Right atrium auricular region (tissue), 2 donors: ENCODE results near the gene ANKRD29. TPM values are rescaled to one million over a fixed set of nuclear protein-coding genes. Genes with fewer than 3 reads are reported as not detected.
A peak's percentile ranks its signal among the peaks of the same experiment; 100 is the strongest.
"Not testable (repeated sequence)": the region's sequence is repeated elsewhere in the genome, so short reads cannot be mapped to it uniquely, and the experiment has no call there.

Source experiments
- DNase-seq: peaks from one replicate; pipeline ENCODE4 v3.0.0-alpha.2; 2019; ENCODE audit warnings: low spot score
- H3K27ac ChIP-seq, 2 donors: fragments of 200-600 bp; sonication (generic); 1 replicate in 1 of 2; 2 replicates in 1 of 2; pipeline ENCODE4 v1.5.1; 2016 to 2019
- H3K27me3 ChIP-seq, 2 donors: fragments of 200-600 bp; sonication (generic); one replicate each; pipeline versions ENCODE4 v1.5.1 to v1.6.0; 2017 to 2019
- H3K36me3 ChIP-seq: fragments of 200-600 bp; sonication (generic); one replicate; pipeline ENCODE4 v1.5.1; 2016
- H3K4me1 ChIP-seq, 2 donors: fragments of 200-600 bp; sonication (generic); one replicate each; pipeline versions ENCODE4 v1.5.1 to v1.6.0; 2017 to 2019
- H3K4me3 ChIP-seq, 2 donors: fragments of 200-600 bp; sonication (generic); 1 replicate in 1 of 2; 2 replicates in 1 of 2; pipeline ENCODE4 v1.5.1; 2017 to 2019; ENCODE audit warnings: mild to moderate bottlenecking in 1 of 2, moderate library complexity in 1 of 2
- H3K9me3 ChIP-seq, 2 donors: fragments of 200-600 bp; sonication (generic); one replicate each; pipeline ENCODE4 v1.5.1; 2019
- total RNA-seq, 2 donors: library from RNA; depleted of rRNA; stranded (reverse); fragments of >200 nt; gene quantifications; one replicate each; pipeline ENCODE4 v1.1.0, GENCODE V29; 2016
- TF ChIP-seq, protein P1 (sequence below), 2 donors: fragments of 200-600 bp; sonication (generic); IDR thresholded peaks; one replicate each; pipeline ENCODE4 v1.5.1; 2019; ENCODE audit warnings: antibody characterized with exemption in 2 of 2

Gene ANKRD29
- total RNA-seq, 2 donors from 2014 or later: 2.2 to 3.5 TPM

DNA sequence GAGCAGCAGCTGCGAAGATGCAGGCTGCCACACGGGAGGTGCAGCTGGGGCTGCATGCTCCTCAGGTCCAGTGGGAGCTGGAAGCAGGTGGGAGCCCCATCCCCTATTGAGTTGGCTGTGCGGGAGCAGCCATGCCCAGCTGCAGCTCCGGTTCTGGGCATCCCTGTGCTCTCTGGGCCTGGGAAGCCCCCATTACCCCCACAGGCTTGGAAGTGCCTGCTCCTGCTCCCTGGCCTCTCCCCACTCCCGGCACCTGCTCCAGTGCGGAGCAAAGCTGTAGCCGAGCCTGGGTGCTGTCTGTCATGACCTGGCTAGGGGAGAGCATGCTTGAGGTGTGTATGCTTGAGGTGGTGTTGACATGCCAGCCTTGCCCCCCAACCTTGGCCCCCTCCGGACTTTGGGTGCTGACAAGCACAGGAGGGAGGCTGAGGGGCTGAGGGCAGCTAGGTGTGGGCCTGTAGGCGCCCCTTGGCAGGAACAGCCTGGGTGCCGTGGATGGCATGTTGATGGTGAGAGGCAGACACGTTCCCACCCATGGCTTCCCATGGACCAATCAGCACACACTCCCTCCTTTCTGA, 21.5 kb downstream of the ANKRD29 start:
- peaks cover 0 to 8% of the 10 kb centered on the region in 2 donors for H3K9me3 ChIP-seq
- no peak overlapping the region for H3K4me3 ChIP-seq
- DNase-seq: no peak
- no peak overlapping the region for H3K27ac ChIP-seq
- no peaks in the 10 kb centered on the region for H3K36me3 ChIP-seq
- H3K4me1 ChIP-seq: no peaks in the 10 kb centered on the region
- TF ChIP-seq, protein P1, sequence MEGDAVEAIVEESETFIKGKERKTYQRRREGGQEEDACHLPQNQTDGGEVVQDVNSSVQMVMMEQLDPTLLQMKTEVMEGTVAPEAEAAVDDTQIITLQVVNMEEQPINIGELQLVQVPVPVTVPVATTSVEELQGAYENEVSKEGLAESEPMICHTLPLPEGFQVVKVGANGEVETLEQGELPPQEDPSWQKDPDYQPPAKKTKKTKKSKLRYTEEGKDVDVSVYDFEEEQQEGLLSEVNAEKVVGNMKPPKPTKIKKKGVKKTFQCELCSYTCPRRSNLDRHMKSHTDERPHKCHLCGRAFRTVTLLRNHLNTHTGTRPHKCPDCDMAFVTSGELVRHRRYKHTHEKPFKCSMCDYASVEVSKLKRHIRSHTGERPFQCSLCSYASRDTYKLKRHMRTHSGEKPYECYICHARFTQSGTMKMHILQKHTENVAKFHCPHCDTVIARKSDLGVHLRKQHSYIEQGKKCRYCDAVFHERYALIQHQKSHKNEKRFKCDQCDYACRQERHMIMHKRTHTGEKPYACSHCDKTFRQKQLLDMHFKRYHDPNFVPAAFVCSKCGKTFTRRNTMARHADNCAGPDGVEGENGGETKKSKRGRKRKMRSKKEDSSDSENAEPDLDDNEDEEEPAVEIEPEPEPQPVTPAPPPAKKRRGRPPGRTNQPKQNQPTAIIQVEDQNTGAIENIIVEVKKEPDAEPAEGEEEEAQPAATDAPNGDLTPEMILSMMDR (IDR thresholded peaks at IDR 0.05): no peak
- no peaks in the 10 kb centered on the region for H3K27me3 ChIP-seq

DNA sequence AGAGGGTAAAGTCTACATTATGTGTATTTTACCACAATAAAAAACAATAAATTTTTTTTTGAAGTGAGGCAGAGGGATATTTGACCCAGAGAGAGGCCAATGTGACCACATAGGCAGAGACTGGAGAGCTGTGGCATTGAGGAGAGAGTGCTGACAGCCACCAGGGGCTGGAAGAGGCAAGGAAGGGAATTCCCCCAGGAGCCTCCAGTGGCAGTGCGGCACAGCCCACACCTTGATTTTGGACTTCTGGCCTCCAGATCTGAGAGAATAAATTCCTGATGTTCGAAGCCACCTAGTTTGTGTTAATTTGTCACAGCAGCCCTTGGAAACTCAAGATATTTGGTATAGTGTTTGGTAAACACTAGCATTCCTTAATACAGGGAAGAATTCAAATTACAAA, 22.7 kb downstream of the ANKRD29 start:
- Histone ChIP-seq H3K36me3 (no peaks in the 10 kb centered on the region), H3K27ac (no peak overlapping the region), H3K9me3 (peaks cover 0 to 8% of the 10 kb centered on the region in 2 donors), H3K4me1 (no peaks in the 10 kb centered on the region), H3K27me3 (no peaks in the 10 kb centered on the region), H3K4me3 (no peak overlapping the region)
- no peak for DNase-seq
- TF ChIP-seq, protein P1 (IDR thresholded peaks at IDR 0.05): peak in 1 of 2 donors; percentile 34

DNA sequence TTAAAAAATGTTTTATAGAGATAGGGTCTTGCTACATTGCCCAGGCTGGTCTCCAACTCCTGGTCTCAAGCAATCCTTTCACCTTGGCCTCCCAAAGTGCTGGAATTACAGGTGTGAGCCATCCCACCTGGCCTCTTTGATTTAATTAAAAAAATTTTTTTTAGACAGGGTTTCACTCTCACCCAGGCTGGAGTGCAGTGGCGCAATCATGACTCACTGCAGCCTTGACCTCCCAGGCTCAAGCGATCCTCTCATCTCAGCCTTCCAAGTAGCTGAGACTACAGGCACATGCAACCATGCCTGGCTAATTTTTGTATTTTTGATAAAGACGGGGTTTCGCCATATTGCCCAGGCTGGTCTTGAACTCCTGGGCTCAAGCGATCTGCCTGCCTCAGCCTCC, 26.3 kb downstream of the ANKRD29 start:
- not testable (repeated sequence) for H3K27ac ChIP-seq, H3K9me3 ChIP-seq, H3K4me1 ChIP-seq, H3K36me3 ChIP-seq, H3K27me3 ChIP-seq, H3K4me3 ChIP-seq, DNase-seq

DNA sequence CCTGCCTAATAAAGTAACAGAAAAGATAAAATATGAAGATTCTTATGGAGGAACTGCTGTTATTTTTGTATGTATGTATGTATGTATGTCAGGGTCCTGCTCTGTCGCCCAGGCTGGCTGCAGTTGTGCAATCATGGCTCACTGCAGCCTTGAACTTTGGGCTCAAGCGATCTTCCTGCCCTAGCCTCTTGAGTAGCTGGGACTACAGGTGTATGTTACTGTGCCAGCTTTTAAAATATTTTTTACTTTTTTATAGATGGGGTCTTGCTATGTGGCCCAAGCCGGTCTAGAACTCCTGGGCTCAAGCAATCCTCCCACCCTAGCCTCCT, 26.7 kb downstream of the ANKRD29 start:
- Histone ChIP-seq H3K27ac (no peak overlapping the region), H3K9me3 (no peaks in the 10 kb centered on the region), H3K36me3 (no peaks in the 10 kb centered on the region), H3K4me3 (no peak overlapping the region), H3K4me1 (no peaks in the 10 kb centered on the region), H3K27me3 (no peaks in the 10 kb centered on the region)
- DNase-seq: no peak
- TF ChIP-seq, protein P1 (IDR thresholded peaks at IDR 0.05): no peak

DNA sequence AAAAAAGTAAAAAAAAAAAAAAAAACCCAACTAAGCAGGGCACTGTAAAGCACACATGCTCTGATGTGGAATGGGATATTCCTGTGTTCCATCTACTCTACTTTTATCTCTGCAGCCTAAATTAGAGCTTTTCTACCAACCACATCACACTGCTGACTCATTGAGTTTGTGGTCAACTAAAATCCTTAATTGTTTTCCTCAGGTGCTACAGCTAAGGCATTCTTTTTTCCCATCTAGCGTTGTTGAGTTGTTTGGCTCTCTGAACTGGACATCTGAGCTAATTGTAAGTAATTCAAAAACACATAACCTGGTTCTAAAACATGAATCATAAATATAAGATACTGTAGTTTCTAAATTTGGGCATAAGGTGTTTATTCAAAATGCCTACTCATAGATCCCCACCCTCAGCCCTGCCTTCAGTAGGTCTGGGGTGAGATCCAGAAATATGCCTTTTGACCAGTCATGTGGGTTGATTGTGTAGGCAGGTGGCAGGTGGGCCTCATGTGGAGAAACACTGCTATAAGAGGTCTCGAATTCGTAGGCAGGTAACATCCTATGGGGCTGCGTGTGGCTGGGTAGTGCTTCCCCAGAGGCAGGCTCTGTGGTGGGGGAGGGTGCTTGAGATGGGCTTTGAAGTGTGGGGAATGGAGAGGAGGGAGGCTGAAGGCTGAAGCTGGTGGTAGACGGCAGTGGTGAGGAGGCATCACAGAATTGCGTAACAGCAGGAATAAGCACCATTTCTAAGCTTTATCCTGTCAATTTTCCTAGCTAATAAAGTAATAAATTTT, 27.2 kb downstream of the ANKRD29 start:
- no peak overlapping the region for H3K27ac ChIP-seq
- H3K36me3 ChIP-seq: no peaks in the 10 kb centered on the region
- H3K27me3 ChIP-seq: no peaks in the 10 kb centered on the region
- no peaks in the 10 kb centered on the region for H3K9me3 ChIP-seq
- TF ChIP-seq, protein P1 (IDR thresholded peaks at IDR 0.05): no peak
- H3K4me1 ChIP-seq: no peaks in the 10 kb centered on the region
- no peak for DNase-seq
- no peak overlapping the region for H3K4me3 ChIP-seq

DNA sequence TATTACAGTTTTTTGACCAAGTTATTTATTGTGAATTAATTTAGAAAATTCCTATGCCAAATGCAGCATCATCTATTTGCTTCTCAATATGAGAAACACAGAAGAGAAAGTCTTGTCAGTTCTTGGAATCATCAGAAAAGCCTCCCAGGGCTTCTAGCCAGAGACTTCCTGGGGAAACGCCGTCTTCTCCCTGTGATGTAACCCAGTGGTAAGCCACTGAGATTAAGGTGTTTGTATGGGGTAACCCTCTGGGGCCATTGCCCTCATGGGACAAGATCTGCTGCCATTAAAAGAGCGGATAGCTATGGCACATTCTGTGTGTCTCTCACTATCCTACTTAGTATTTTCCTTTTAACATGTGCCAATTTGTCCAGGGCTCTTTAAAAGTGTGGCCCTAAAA, 28.0 kb downstream of the ANKRD29 start:
- no peak overlapping the region for H3K4me3 ChIP-seq
- no peaks in the 10 kb centered on the region for H3K9me3 ChIP-seq
- DNase-seq: no peak
- H3K27ac ChIP-seq: no peak overlapping the region
- H3K27me3 ChIP-seq: no peaks in the 10 kb centered on the region
- no peaks in the 10 kb centered on the region for H3K4me1 ChIP-seq
- no peaks in the 10 kb centered on the region for H3K36me3 ChIP-seq
- TF ChIP-seq, protein P1 (IDR thresholded peaks at IDR 0.05): no peak
